SK-N-SH treated with all-trans-retinoic acid at 6 μM for 48 hours (cell line): ENCODE measurements around the gene GPR183.

Source experiments
- ARNTL ChIP-seq: fragments of 450-650 bp; formaldehyde crosslinking; IDR thresholded peaks from 2 replicates; pipeline ENCODE4 v1.5.0; 2020; ENCODE audit warnings: low read depth, mild to moderate bottlenecking, moderate library complexity, borderline replicate concordance
- BACH2 ChIP-seq: fragments of 250-450 bp; sonication (Bioruptor Pico); IDR thresholded peaks from 2 replicates; pipeline ENCODE4 v1.9.0; 2021; ENCODE audit warnings: mild to moderate bottlenecking, borderline replicate concordance
- CREB5 ChIP-seq: fragments of 250-450 bp; sonication (Bioruptor Pico); IDR thresholded peaks from 2 replicates; pipeline ENCODE4 v1.5.1; 2020; ENCODE audit warnings: low read depth, mild to moderate bottlenecking, moderate library complexity
- CSDC2 ChIP-seq: fragments of 250-450 bp; sonication (Bioruptor Pico); IDR thresholded peaks from 2 replicates; pipeline ENCODE4 v1.5.0; 2020; ENCODE audit warnings: mild to moderate bottlenecking, moderate library complexity
- PATZ1 ChIP-seq: fragments of 250-450 bp; sonication (Bioruptor Pico); IDR thresholded peaks from 2 replicates; pipeline ENCODE4 v1.8.0; 2020; ENCODE audit warnings: mild to moderate bottlenecking, moderate library complexity, borderline replicate concordance
- POU6F1 ChIP-seq: fragments of 250-450 bp; sonication (Bioruptor Pico); IDR thresholded peaks from 2 replicates; pipeline ENCODE4 v1.8.0; 2021; ENCODE audit warnings: low read depth, mild to moderate bottlenecking, moderate library complexity, borderline replicate concordance
- TSHZ2 ChIP-seq: fragments of 250-450 bp; sonication (Bioruptor Pico); IDR thresholded peaks from 2 replicates; pipeline ENCODE4 v1.5.0; 2020; ENCODE audit warnings: mild to moderate bottlenecking, moderate library complexity
- ZC3H10 ChIP-seq: fragments of 250-450 bp; sonication (Bioruptor Pico); IDR thresholded peaks from 2 replicates; pipeline ENCODE4 v1.5.1; 2021; ENCODE audit warnings: mild to moderate bottlenecking, moderate library complexity
- ZFP30 ChIP-seq: fragments of 450-650 bp; formaldehyde crosslinking; IDR thresholded peaks from 2 replicates; pipeline ENCODE4 v1.5.0; 2022; ENCODE audit warnings: mild to moderate bottlenecking, moderate library complexity
- ZNF565 ChIP-seq: fragments of 450-650 bp; formaldehyde crosslinking; conservative IDR thresholded peaks from 2 replicates; pipeline ENCODE4 v1.5.0; 2020; ENCODE audit warnings: low read depth, mild to moderate bottlenecking, moderate library complexity
- TF ChIP-seq, protein P1 (sequence below): fragments of 250-450 bp; sonication (Bioruptor Pico); IDR thresholded peaks from 2 replicates; pipeline ENCODE4 v1.5.1; 2021; ENCODE audit warnings: mild to moderate bottlenecking, moderate library complexity

- TF ChIP-seq CSDC2 (CRISPR knock-in tag) (no peak), POU6F1 (CRISPR knock-in tag) (no peak), ZFP30 (no peak), CREB5 (no peak), ZNF565 (CRISPR knock-in tag) (no peak), ZC3H10 (CRISPR knock-in tag) (no peak), ARNTL (CRISPR knock-in tag) (no peak), PATZ1 (no peak), TSHZ2 (CRISPR knock-in tag) (no peak), BACH2 (CRISPR knock-in tag) (no peak)
- TF ChIP-seq, protein P1, sequence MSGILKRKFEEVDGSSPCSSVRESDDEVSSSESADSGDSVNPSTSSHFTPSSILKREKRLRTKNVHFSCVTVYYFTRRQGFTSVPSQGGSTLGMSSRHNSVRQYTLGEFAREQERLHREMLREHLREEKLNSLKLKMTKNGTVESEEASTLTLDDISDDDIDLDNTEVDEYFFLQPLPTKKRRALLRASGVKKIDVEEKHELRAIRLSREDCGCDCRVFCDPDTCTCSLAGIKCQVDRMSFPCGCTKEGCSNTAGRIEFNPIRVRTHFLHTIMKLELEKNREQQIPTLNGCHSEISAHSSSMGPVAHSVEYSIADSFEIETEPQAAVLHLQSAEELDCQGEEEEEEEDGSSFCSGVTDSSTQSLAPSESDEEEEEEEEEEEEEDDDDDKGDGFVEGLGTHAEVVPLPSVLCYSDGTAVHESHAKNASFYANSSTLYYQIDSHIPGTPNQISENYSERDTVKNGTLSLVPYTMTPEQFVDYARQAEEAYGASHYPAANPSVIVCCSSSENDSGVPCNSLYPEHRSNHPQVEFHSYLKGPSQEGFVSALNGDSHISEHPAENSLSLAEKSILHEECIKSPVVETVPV (CRISPR knock-in tag) = no peak
These were observed 27.0 kb upstream of the GPR183 start for GRCh38 chr13:99334221-99334620.
